NCI-H1092 (cell line): ENCODE data around the gene RRP12.
A peak's percentile ranks its signal among the peaks of the same experiment; 100 is the strongest.

Experiments used
- DNase-seq: peaks from one replicate; lab custom pipeline; 2025; lab: John Stamatoyannopoulos, UW

RRP12 gene

DNA sequence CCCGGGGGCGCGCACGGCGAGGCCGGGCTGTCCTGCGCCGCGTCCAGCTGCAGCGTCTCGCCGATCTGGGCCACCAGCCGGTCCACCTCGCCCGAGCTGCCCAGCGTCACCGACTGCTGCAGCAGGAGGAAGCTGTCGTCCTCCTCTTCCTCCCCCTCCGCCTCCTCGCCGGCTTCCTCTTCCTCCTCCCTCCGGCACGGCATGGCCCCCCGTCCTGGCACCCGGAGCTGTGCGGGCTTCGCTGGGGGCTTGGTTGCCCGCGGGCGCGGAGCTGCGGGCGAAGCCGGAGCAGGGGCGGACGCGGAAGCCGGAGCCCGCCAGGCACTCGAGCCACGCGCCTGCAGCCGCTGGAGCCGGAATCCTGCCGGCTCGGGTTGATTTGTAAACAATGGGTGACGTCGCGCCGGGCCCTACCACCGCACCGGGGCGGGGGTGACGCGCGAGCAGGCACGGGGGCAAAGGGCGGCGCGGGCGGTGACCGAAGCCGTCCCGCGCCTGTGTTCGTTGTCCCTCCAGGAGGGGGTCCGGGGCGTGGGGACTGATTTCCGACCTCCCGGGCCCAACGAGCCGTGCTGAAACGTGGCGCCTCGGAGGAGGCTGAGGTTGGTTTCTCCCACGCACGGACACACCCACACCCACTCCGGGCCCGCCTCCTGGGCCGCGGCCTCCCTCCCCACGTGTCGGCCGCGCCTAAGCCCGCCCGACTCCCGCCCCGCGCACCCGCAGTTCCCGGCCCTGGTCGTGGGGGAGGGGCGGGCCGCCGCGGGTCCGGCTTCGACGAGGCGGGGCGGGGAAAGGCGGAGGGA is 66.6 kb downstream of the RRP12 start, which contains the start of gene FRAT2:
Gene FRAT2, minus strand, starts transcription at position 360 of the 806 bp plus-strand sequence. Its CDS starts 157 bp downstream, at position 203.
- peak; percentile 55 for DNase-seq

DNA sequence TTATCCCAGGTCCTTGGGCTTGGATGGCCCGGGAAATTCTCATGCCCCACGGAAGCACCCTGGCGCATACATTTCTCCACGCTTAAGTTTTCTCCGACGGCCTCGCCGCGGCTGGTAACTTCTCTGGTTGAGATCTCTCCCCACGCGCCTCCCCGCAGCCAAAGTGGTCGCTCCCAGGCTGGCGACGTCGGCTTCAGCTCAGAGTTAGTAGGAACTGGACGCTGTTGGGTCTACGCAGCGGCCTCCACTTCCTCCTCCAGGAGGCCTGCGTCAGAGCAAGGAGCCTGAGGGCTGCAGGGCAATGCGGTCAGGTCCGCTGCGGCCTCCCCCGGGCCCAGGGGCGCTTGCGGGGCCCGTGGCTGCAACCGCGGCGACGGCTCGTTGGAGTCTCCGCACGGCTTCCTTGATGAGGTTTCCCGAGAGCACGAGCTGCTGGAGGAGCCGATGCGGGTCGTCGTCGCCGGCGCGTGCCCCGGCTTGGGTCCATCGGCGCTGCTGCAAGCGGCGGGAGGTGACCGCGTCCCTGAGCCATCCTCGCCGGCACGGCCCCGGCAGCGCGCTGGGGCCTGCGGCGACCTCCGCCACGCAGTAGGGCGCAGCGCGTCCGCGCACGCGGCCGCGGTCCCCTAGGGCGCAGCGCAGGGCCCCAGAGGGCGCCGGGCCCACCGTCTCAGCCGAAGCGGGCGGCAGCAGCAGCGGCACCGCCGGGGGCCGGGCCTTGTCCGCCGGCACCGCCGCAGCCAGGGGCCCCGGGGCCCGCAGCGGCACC is 67.4 kb downstream of the RRP12 start:
- DNase-seq: no peak

DNA sequence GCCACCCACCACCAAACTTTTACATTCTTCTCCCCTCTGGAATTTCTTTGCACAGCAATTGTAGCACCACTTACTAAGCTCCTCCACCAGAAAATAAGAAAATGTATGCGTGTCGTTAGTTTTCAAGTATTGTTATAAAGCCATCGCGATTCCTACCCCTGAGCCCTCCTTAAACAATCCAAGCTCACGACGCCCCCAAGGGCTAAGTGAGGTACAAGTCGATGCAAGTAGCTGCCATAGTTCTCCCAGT is 67.9 kb downstream of the RRP12 start:
- DNase-seq: no peak

DNA sequence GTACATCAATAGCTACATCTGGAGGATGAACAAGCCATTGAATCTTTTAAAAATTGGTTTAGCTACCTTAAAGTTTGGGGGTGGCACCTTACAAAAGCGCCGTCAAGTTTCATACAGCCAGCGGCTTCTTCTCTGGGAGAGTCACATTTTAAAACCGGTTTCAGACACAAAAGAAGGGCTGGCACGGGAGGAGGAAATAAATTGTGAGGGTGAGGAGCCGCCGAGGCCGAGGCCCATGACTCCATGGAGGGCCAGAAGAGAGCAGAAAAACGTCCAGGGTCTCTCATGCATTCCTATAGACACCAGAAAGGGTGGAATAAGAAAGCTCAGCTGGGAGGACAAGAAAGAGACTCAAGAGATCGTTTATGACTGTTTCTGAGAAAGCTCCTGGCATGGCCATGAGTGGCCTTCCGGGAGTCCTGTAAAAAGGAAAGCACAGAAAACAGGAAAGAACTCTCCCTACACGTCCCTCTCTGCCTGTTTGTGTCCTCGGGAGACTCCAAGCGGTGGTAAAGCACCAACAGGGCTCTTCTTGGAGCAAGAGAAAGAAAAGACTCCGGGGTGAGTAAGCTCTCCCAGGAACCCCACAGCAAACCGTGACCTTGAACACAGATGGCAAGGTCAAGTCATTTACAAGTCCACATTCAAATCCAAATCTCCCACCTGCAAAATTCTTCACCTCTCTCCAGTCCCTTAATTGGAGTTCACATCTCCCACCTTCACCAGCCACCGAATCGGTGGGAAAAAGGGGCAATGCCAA is 68.4 kb downstream of the RRP12 start:
- DNase-seq: no peak

DNA sequence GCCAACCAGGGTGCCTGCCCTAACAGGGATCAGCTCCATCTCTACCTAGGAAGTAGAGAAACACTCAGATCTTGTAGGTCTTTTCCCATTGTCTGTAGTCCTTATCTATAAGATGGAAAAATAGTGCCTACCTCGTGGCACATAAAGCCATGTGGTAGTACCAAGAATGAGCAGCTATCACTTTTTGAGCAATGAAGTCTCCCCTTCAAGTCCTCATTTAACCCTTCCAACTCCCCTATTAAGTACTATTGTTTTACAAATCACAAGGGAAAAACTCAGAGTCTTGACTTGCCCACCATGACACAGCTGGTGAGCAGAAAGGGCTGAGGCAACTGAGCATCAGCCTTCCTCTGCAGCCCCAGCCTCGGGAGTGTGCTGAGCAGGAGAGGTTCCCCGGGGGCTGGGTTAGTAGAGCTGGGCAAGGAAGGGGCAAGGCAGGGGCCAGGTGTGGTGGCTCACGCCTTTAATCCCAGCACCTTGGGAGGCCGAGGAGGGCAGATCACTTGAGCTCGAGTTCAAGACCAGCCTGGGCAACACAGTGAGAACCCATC is 69.9 kb downstream of the RRP12 start:
- no peak for DNase-seq

DNA sequence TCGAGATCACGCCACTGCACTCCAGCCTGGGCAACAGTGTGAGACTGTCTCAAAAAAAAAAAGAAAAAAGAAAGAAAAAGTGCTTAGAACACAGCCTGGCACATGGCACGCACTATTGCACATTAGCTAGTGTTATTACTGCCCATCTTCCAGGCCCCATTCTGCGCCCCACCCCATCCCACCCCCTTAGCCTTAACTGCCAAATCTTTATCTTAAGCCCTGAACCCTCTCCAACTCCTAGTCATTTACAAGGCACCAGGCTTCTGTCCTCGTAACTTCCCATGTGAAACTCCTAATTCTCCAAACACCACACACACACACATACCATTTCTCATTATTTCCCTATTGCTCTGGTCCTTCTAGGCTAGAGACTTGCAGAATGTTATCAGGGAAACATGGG is 71.4 kb downstream of the RRP12 start:
- no peak for DNase-seq

DNA sequence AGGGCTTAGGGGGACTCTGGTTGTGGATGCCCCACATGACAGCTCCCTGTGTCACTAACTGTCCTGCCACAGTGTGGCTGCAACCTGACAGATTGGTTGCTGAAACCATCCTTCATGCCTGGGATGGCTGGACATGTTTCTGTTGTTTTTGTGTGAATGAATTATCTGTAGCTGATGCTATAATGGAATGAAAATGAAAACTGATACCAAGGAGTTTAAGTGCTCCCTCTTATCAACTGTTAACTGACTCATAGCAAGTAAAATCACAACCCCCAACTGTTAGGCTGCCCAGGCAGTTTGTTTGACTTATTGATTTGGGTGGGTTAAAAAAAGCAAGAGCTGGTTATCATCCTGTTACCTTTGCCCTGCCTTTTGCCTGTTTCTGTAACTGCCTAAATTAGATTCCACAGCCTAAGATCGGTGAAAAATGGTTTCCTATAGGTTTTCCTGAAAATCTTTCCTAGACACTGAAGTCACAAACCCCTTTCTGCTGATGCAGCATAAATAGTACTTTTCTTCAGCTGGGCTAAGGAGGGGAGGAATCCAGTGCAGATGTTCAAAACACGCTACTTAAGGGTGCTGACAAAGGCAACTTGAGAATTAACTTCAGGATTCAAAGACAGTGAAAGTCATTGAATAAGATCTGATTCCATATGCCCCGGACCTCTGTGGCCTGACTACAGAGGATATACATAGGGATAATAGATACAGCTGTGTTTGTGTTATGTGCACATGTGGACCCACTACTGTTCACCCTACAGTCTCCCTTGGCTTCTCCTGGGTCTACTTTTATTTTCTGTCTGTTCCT is 72.3 kb downstream of the RRP12 start:
- no peak for DNase-seq

DNA sequence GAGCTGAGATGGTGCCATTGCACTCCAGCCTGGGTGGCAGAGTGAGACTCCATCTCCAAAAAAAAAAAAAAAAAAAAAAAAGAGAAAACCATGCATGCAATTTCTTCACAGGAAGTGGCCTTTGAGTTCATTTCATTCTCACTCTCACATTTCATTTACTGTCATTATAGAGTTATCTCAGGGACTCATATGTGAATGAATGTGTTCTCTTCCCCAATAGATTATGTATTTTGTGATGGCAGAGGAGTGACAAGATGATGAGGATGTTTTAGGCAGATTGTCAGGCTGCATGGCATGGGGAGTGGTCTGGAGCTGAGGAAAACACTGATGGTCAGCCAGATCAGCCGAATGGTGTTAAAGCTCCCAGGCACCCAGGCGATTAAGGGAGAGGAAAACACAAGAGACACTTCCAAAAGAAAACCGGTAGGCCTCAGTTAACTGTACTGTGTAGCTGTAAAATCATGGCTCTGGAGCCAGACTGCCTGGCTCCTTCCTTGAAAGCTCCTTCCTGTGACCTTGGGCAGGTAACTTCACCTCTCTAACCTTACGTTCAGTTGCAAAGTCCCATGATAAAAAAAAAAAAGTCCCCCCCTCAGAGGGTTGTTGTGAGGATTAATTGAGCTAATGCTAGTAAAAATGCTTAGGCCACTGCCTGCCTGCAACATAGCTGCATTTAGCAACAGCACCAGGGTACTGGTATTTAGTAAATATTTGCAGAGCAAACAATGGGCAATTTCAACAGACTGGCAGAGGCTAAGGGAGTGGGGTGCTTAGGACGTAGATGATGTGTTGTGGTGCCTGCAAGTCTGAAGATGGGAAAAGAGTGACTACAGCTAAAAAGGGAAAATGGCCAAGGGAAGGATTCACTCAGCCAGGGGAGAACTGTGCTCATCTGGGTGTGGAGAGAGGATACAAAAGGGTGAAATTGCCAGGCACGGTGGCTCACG is 73.5 kb downstream of the RRP12 start:
- no peak for DNase-seq

DNA sequence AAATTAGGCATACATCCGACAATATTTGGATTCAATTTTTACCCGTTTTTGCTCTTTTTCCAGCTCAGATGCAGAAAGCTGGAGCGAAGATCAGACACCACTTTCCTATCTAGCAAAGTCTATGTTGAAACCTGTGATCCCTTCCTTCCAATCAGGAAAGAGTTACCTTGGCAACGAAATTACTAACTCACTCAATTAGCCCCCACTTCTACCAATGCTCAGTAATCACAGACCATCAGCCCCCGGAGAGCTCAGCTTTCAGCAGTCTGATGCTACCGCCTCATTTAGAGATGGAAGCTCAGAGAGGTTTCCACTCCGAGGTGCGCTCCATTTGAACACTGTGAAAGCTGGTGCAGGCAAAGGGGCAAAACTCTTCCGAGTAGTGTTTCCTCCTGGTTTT is 75.4 kb downstream of the RRP12 start:
- no peak for DNase-seq

DNA sequence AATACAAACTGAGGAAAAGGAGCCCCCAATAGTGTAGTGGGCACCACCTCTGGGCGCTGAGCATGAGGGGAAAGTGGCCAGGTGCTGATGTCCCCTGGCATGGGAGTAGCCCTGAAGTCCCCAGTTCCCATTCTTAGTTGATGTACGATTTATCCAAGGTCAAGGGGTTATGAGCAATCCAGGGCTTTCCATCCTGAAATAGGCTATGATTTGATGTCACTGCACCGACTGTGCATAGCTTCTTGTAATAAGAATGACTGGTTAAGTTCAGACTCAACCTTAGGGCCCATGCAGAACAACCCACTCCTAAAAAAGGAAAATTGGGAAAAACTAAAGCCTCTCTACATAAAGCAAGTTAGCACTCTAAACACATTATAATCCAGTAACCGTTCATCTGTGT is 77.6 kb downstream of the RRP12 start:
- DNase-seq: no peak

DNA sequence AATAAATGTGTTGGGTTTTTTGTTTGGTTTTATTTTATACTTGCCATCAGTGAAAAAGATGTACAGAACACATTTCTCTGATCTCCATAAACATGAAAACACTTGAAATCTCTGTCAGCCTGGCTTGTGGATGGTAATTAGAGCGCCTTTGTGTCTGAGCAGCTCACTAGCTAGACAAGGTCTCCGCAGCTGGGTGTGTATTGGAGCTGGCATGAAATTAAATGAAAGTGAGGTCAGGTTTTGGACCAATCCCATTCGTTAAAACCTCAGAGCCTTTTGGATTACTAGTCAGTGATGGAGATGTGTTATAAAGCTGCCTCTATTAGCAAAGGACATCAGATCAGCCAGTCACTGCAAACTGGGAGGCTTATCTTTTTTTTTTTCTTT is 79.3 kb downstream of the RRP12 start:
- DNase-seq: peak; percentile 20

DNA sequence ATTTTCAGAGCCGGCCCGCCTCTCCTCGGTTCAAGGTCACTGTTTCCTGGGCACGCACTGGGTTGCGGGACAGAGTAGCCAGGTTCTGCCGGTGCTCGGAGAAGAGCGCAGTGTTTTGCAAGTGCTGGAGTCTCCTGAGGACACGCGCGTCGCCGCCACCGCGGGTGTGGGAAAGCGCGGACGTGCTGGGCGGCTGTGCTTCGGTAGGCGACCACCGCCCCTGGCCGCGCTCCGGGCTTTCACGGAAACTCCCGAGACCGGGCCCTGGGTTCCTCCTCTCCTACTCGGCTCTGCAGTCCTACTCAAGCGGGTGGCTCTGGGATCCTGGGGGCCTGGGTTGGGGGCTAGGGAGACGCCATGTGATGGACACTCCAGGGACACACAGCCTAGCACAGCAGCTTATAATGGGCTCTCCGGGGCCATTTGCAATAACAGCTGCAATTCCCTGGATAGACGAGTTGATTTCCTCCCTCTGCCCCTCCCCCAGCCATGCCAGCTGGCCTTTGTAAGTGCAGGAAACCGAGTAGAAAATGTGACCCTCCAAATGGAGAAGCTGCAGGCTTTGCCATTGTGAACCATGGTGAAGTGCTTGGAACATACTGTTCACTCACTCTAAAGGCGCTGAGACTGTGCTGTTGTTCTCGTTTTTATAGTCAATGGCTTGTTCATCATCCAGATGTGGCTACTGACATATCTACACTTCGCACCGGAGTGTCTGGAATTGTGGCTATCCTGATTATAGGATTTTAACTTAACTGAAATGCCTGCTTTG is 79.9 kb downstream of the RRP12 start:
- peak; percentile 29 for DNase-seq

DNA sequence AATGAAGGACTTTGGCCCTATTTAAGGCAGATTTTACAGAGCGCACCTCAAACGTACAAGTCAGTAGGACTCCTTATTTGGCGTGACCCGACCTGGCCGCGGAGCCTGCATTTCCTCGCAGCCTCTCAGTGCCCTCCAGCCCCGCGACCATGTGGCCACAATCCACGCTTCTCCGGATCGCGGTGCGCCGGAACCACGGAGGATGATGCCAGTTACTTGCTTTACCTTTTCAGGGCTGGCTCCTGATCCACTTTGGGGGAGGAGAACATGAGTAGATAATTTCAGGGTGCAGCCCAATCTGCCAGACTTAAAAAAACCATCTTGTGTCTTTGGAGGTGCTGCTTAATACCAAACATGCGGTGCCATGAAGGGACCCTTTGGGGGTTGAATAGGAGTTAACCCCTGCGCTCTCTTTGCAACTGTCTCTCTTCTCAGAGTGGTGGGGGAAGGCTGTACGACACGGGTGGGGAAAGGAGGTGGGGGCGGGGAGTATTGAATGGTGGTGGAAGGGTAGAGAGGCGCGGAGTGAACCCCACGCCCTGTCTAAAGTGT is 80.6 kb downstream of the RRP12 start:
- DNase-seq: no peak

DNA sequence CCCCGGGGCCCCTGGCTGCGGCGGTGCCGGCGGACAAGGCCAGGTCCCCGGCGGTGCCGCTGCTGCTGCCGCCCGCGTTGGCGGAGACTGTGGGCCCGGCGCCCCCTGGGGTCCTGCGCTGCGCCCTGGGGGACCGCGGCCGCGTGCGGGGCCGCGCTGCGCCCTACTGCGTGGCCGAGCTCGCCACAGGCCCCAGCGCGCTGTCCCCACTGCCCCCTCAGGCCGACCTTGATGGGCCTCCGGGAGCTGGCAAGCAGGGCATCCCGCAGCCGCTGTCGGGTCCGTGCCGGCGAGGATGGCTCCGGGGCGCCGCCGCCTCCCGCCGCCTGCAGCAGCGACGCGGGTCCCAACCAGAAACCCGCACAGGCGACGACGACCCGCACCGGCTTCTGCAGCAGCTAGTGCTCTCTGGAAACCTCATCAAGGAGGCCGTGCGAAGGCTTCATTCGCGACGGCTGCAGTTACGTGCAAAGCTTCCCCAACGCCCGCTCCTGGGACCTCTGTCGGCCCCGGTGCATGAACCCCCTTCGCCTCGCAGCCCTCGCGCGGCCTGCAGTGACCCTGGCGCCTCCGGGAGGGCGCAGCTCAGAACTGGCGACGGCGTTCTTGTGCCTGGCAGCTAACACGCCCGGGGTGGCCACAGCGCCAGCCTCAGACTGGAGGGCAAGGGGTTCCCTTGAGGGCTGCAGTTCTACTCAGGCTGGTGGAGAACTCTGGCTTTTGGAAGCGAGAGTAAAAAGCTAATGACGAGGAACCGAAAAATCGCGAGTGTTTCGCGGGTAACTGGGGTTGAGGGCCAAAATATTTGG is 81.3 kb downstream of the RRP12 start:
- peak; percentile 37 for DNase-seq

DNA sequence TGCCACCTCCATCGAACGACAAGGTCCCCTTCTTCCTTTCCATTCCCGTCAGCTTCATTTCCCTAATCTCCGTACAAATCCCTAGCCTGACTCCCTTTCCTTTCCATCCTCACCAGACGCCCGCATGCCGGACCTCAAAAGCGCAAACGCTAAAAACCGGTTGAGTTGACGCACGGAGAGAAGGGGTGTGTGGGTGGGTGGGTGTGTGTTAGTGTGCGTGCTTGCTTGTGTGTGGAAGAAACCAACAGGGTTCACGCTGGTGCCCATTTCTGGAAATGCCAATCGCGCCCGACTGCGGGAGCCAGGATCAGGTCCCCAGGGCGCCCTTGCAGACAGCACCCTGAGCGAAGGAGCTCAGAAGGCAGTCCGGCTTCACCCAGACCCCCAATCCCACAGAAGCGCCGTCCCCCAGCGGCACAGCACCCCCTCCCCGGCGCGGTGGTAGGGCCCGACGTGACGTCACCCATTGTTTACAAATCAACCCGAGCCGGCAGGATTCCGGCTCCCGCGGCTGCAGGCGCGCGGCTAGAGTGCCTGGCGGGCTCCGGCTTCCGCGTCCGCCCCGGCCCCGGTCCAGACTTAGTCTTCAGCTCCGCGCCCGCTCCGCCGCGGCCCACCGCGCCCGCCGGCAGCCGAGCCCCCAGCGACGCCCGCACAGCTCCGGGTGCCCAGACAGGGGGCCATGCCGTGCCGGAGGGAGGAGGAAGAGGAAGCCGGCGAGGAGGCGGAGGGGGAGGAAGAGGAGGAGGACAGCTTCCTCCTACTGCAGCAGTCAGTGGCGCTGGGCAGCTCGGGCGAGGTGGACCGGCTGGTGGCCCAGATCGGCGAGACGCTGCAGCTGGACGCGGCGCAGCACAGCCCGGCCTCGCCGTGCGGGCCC is 82.1 kb downstream of the RRP12 start, which contains the start of gene FRAT1:
Gene FRAT1, plus strand, starts transcription at position 500 of the 880 bp plus-strand sequence. Its CDS starts 183 bp downstream, at position 683.
- peak; percentile 66 for DNase-seq

DNA sequence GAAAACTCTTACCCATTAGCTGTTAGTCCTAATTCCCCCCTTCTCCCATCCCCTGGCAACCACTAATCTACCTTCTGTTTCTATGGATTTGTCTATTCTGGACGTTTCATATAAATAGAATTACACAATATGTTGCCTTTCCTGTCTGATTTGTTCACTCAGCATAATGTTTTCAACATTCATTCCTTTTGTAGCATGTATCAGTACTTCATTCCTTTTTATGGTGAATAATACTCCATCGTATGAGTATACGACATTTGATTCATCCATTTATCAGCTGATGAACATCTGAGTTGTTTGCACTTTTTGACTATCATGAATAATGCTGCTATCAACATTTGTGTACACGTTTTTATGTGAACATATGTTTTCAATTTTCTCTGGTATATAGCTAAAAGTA is 86.5 kb downstream of the RRP12 start:
- no peak for DNase-seq

DNA sequence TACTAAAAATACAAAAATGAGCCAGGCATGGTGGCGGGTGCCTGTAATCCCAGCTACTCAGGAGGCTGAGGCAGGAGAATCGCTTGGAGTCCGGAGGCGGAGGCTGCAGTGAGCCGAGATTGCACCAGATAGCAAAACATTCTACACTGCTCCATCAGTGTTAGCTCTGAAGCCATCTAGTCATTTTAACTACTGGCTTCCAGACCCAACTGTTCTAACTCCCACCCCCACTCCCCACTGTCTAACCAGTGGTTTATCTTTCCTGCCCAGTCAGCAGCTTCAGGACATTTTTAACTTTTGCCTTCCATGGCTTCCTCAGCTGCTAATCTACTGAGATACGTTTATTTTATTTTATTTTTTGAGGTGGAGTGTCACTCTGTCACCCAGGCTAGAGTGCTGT is 88.2 kb downstream of the RRP12 start:
- DNase-seq: no peak
